Body of pancreas (tissue), 4 donors: ENCODE results near the gene FN3K. TPM values are rescaled to one million over a fixed set of nuclear protein-coding genes. Genes with fewer than 3 reads are reported as not detected.

Experiments used
- ATAC-seq: fragments of 150-250 bp; one replicate; pipeline ENCODE4 v1.9.1; 2016
- DNase-seq, 4 donors: peaks; one replicate each; pipeline ENCODE4 v3.0.0-alpha.2; 2019
- H3K27ac ChIP-seq, 4 donors: fragments of 200-600 bp; sonication (generic); 1 replicate in 3 of 4; 2 replicates in 1 of 4; pipeline versions ENCODE4 v1.5.1 to v1.6.1; 2016 to 2019; ENCODE audit warnings: mild to moderate bottlenecking in 1 of 4, mixed read lengths in 1 of 4, moderate library complexity in 1 of 4
- H3K27me3 ChIP-seq, 2 donors: fragments of 200-600 bp; sonication (generic); one replicate each; pipeline ENCODE4 v1.6.0; 2016; ENCODE audit warnings: mild to moderate bottlenecking in 1 of 2
- H3K36me3 ChIP-seq, 2 donors: fragments of 200-600 bp; sonication (generic); replicated peaks in 1 of 2; 2 replicates each; pipeline ENCODE4 v1.5.1; 2016; ENCODE audit warnings: low read depth in 2 of 2; ENCODE audit not compliant: insufficient read depth in 1 of 2
- H3K4me1 ChIP-seq: fragments of 200-600 bp; sonication (generic); one replicate; pipeline ENCODE4 v1.6.0; 2016
- H3K4me3 ChIP-seq, 2 donors: fragments of 200-600 bp; sonication (generic); 1 replicate in 1 of 2; 2 replicates in 1 of 2; pipeline ENCODE4 v1.5.1; 2016 to 2019
- H3K9me3 ChIP-seq, 3 donors: fragments of 200-600 bp; sonication (generic); 1 replicate in 2 of 3; 2 replicates in 1 of 3; pipeline ENCODE4 v1.5.1; 2016
- CTCF ChIP-seq, 7 experiments: fragments of 450-650 bp in 4 of 7; fragments of 200-600 bp in 3 of 7; sonication (generic) in 3 of 7; IDR thresholded peaks; one replicate each; pipeline ENCODE4 v1.5.1; 2016 to 2019; ENCODE audit warnings: antibody characterized with exemption in 7 of 7
- POLR2A ChIP-seq, 3 donors: fragments of 450-650 bp; IDR thresholded peaks; one replicate each; pipeline ENCODE4 v1.6.1; 2016; ENCODE audit warnings: antibody characterized with exemption in 3 of 3, mild to moderate bottlenecking in 2 of 3
- WGBS, 2 donors: methylation state at CpG; one replicate each; pipeline ENCODE4 v1.1.5; 2017; 5-methylcytosine and 5-hydroxymethylcytosine counted together
- intact Hi-C: fragments of 100-400 bp; cut with DNase I; formaldehyde crosslinking; loops from one replicate; pipeline ENCODE4 v1.15.1; 2023
- total RNA-seq, 2 donors: library from RNA; depleted of rRNA; stranded (reverse); fragments of >200 nt; gene quantifications; one replicate each; pipeline ENCODE4 v1.1.0, GENCODE V29; 2016

Gene FN3K
- total RNA-seq, 2 donors from 2014 or later, result 15.2 to 29.1 TPM

DNA sequence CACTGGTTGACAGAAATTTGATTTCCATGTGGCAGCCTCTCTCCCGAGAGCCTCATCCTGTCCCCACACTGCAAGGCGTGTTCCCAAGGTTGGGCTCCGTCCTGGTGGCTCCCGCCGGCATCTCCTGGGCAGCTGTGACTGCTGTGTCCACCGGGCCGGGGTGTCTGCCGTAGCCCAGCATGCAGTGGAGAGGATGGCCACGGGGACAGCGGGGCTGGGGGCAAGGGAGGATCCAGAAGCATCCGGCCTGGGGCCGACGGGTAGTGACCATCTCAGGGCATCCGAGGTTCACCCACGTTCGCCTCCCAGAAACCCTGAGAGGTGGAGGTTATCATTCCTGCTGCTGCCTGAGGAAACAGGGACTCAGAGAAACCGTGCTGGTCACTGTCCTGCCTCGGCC is 29.7 kb upstream of the FN3K start:
- Histone ChIP-seq H3K9me3 (no peaks in the 10 kb centered on the region), H3K4me3 (no peak overlapping the region), H3K4me1 (no peaks in the 10 kb centered on the region), H3K27me3 (no peaks in the 10 kb centered on the region), H3K36me3 (no peaks in the 10 kb centered on the region), H3K27ac (no peak overlapping the region)
- intact Hi-C loops, result no loop called here
- 86 to 87% methylated on average over 7 to 17 of the region's 18 CpGs for WGBS, 2 donors
- TF ChIP-seq POLR2A (IDR thresholded peaks at IDR 0.05) (no peak), CTCF (IDR thresholded peaks at IDR 0.05) (no peak)
- ATAC-seq (no peak), DNase-seq (no peak)

- no peak overlapping the region for H3K27ac ChIP-seq
- H3K9me3 ChIP-seq, result no peaks in the 10 kb centered on the region
- no peak for TF ChIP-seq POLR2A (IDR thresholded peaks at IDR 0.05)
- TF ChIP-seq CTCF (IDR thresholded peaks at IDR 0.05), result no peak
- H3K27me3 ChIP-seq, result no peaks in the 10 kb centered on the region
- H3K4me3 ChIP-seq, result no peak overlapping the region
- ATAC-seq (no peak), DNase-seq (no peak)
- no peaks in the 10 kb centered on the region for H3K36me3 ChIP-seq
- intact Hi-C loops, result no loop called here
- H3K4me1 ChIP-seq, result no peaks in the 10 kb centered on the region
- WGBS, 2 donors, result 59 to 68% methylated on average over 4 of the region's 9 CpGs
Measured at GRCh38 chr17:82709024-82709675, 26.3 kb upstream of the FN3K start.

DNA sequence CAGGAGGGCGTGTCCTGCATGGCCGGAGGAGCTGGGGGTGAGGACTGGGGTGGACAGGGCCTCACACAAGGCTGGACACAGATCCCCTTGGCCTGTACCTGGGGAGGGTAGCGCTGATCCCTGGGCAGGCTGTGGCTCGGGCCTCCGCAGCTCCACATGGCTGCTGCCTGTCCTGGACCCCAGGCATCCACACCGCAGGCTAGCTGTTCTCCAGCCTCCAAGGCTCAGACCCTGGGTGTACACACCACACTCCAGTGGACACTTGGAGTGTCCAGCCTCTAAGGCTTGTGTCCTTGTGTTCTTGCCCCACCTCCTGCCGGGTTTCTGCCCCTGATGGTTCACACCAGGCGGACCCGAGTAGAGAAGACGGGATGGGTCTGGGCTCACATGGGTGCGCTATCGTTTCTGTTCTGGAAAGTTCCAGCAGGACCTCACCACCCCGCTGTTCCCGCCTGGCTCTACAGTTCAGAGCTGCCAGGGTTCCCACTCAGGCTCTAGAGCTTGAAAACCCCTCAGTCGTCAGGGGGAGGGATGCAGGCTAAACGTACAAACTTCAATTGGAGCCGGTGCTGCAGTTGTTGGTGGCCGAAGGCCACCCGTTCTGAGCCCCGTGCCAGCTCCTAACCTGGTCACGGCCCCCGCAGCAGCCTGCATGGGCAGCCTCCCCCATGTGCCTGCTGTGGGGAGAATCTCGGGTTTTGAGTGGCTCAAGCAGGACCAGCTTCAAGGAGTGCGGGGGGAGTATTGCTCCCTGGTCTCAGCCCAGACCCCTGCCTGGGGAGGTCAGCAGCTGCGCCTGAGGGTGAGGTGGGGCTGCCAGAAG is 25.5 kb upstream of the FN3K start:
- Histone ChIP-seq H3K27ac (no peak overlapping the region), H3K4me1 (no peaks in the 10 kb centered on the region), H3K9me3 (no peaks in the 10 kb centered on the region), H3K27me3 (no peaks in the 10 kb centered on the region), H3K36me3 (no peaks in the 10 kb centered on the region), H3K4me3 (no peak overlapping the region)
- no peak for TF ChIP-seq POLR2A (IDR thresholded peaks at IDR 0.05)
- no peak for TF ChIP-seq CTCF (IDR thresholded peaks at IDR 0.05)
- DNase-seq (no peak), ATAC-seq (no peak)
- 78 to 79% methylated on average over 12 to 24 of the region's 25 CpGs for WGBS, 2 donors
- intact Hi-C loops, result no loop called here

DNA sequence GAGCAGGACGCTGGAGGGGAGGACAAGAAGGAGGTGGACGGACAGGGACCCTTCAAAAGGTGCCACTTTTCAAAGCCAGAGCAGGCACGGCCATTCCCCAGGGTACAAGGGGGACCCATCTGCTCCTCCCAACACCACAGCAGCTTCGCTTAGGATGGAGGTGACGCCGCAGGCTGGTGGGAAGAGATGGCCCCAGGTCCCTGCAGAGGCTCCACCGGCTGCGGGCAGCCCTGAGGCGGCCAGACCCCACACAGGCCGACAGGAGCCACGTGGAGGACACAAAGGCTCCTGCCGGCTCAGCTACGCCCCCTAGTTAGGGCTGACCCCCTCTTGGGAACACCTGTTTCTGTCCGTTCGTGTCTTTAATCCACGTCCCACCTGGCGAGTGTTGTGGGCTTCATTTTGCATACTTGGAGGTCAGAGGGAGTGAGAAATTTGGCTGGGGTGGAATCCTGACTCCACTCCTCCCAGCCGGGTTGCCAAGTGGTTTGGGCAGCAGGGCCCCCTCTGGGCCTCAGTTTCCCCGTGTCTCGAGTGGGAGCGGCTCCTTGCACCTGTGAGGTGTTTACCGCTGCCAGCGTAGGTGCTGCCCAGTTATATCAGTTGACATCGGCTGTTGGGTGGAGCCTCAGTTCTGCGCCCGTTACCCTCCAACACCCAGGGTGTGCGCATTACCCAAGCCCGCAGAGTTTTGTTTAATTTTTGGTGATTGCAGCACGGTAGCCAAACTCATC is 24.7 kb upstream of the FN3K start:
- DNase-seq (no peak), ATAC-seq (no peak)
- Histone ChIP-seq H3K36me3 (no peaks in the 10 kb centered on the region), H3K4me1 (peaks cover 3% of the 10 kb centered on the region), H3K27ac (no peak overlapping the region), H3K9me3 (no peaks in the 10 kb centered on the region), H3K4me3 (no peak overlapping the region), H3K27me3 (no peaks in the 10 kb centered on the region)
- no peak for TF ChIP-seq POLR2A (IDR thresholded peaks at IDR 0.05)
- no peak for TF ChIP-seq CTCF (IDR thresholded peaks at IDR 0.05)
- intact Hi-C loops, result no loop called here
- WGBS, 2 donors, result 59 to 79% methylated on average over 18 to 29 of the region's 29 CpGs
